Fibroblast of lung (primary cell): ENCODE results near the gene GUK1. TPM values are rescaled to one million over a fixed set of nuclear protein-coding genes. Genes with fewer than 3 reads are reported as not detected.

Experiments
- DNase-seq, 2 donors: peaks; one replicate each; pipeline versions ENCODE4 v3.0.0 to v3.0.0-alpha.2; 2010; ENCODE audit warnings: low read depth in 2 of 2
- H2AFZ ChIP-seq: 2 replicates; pipeline ENCODE4 v1.5.1; 2012; ENCODE audit warnings: low read length, control low read depth, inconsistent platforms
- H3K27ac ChIP-seq: 2 replicates; pipeline ENCODE4 v1.5.1; 2011; ENCODE audit warnings: low read length, control low read depth; ENCODE audit not compliant: insufficient read depth
- H3K27me3 ChIP-seq: 2 replicates; pipeline ENCODE4 v1.5.1; 2011; ENCODE audit warnings: mild to moderate bottlenecking, low read length; ENCODE audit not compliant: control insufficient read depth, insufficient read depth
- H3K36me3 ChIP-seq: 2 replicates; pipeline ENCODE4 v1.5.1; 2011; ENCODE audit warnings: low read length; ENCODE audit not compliant: control insufficient read depth, insufficient read depth
- H3K4me1 ChIP-seq: 2 replicates; pipeline ENCODE4 v1.5.1; 2011; ENCODE audit warnings: low read length; ENCODE audit not compliant: control insufficient read depth, insufficient read depth; ENCODE audit errors: extremely low read depth
- H3K4me2 ChIP-seq: 2 replicates; pipeline ENCODE4 v1.5.1; 2011; ENCODE audit warnings: low read length, control low read depth; ENCODE audit not compliant: insufficient read depth; ENCODE audit errors: extremely low read depth
- H3K4me3 ChIP-seq, 4 experiments: fragments of 200-600 bp in 1 of 4; sonication (generic) in 1 of 4; replicated peaks in 1 of 4; 2 replicates each; pipeline ENCODE4 v1.5.1; 2011 to 2016; ENCODE audit warnings: low read length in 4 of 4, low read depth in 3 of 4, mild to moderate bottlenecking in 3 of 4, control low read depth in 2 of 4, inconsistent platforms in 1 of 4, mixed read lengths in 1 of 4; ENCODE audit not compliant: insufficient read depth in 1 of 4; ENCODE audit errors: control extremely low read depth in 1 of 4
- H3K79me2 ChIP-seq: 2 replicates; pipeline ENCODE4 v1.5.1; 2012; ENCODE audit warnings: mild to moderate bottlenecking, low read length, inconsistent platforms; ENCODE audit not compliant: control insufficient read depth, insufficient read depth
- H3K9ac ChIP-seq: 2 replicates; pipeline ENCODE4 v1.5.1; 2011; ENCODE audit warnings: mild to moderate bottlenecking, low read length, control low read depth; ENCODE audit not compliant: insufficient read depth
- H3K9me3 ChIP-seq: 2 replicates; pipeline ENCODE4 v1.5.1; 2012; ENCODE audit warnings: low read depth, low read length; ENCODE audit not compliant: control insufficient read depth, insufficient read depth
- H4K20me1 ChIP-seq: 2 replicates; pipeline ENCODE4 v1.5.1; 2011; ENCODE audit warnings: low read length; ENCODE audit not compliant: control insufficient read depth, insufficient read depth; ENCODE audit errors: extremely low read depth
- EZH2 ChIP-seq: IDR thresholded peaks from 2 replicates; pipeline ENCODE4 v1.5.1; 2012; ENCODE audit warnings: low read length, control low read depth, mild to moderate bottlenecking; ENCODE audit errors: missing control alignments
- polyA plus RNA-seq, 2 donors: library from polyadenylated mRNA; depleted of rRNA in 1 of 2; stranded (reverse) in 1 of 2; unstranded in 1 of 2; fragments of >200 nt; gene quantifications; 2 replicates each; pipeline ENCODE4 v1.2.1, GENCODE V29; 2011 to 2012; ENCODE audit warnings: missing spikeins in 1 of 2
- total RNA-seq: library from RNA; depleted of rRNA; stranded (reverse); fragments of >200 nt; gene quantifications from 2 replicates; pipeline ENCODE4 v1.2.1, GENCODE V29; 2014
- TF ChIP-seq, protein P1 (sequence below), 2 donors: IDR thresholded peaks in 1 of 2; conservative IDR thresholded peaks in 1 of 2; 1 replicate in 1 of 2; 2 replicates in 1 of 2; pipeline ENCODE4 v1.5.1; 2011 to 2012; ENCODE audit warnings: low read length in 2 of 2, control low read depth in 1 of 2, inconsistent platforms in 1 of 2, low read depth in 1 of 2, mild to moderate bottlenecking in 1 of 2

The GUK1 gene
- total and polyA plus RNA-seq, 2 donors (not counting 1 experiment from before 2014, with no cell fraction given), result 217 to 479 TPM

- Histone ChIP-seq H3K9me3 (no peaks in the 10 kb centered on the region), H3K4me2 (no peak overlapping the region), H3K27ac (no peak overlapping the region), H3K27me3 (no peaks in the 10 kb centered on the region), H3K4me1 (peaks cover 3% of the 10 kb centered on the region), H3K36me3 (no peaks in the 10 kb centered on the region), H2AFZ (no peak overlapping the region), H3K4me3 (no peak overlapping the region), H4K20me1 (no peaks in the 10 kb centered on the region), H3K79me2 (no peaks in the 10 kb centered on the region), H3K9ac (no peak overlapping the region)
- TF ChIP-seq EZH2, result no peak
- TF ChIP-seq, protein P1, sequence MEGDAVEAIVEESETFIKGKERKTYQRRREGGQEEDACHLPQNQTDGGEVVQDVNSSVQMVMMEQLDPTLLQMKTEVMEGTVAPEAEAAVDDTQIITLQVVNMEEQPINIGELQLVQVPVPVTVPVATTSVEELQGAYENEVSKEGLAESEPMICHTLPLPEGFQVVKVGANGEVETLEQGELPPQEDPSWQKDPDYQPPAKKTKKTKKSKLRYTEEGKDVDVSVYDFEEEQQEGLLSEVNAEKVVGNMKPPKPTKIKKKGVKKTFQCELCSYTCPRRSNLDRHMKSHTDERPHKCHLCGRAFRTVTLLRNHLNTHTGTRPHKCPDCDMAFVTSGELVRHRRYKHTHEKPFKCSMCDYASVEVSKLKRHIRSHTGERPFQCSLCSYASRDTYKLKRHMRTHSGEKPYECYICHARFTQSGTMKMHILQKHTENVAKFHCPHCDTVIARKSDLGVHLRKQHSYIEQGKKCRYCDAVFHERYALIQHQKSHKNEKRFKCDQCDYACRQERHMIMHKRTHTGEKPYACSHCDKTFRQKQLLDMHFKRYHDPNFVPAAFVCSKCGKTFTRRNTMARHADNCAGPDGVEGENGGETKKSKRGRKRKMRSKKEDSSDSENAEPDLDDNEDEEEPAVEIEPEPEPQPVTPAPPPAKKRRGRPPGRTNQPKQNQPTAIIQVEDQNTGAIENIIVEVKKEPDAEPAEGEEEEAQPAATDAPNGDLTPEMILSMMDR (conservative IDR thresholded peaks at IDR 0.05 in 1 of 2, IDR thresholded peaks at IDR 0.05 in 1 of 2; ENCODE audit: low read depth in 1 of 2, low read length in 2 of 2), result no peak
- no peak for DNase-seq
Measured at GRCh38 chr1:228158151-228159007, 18.3 kb downstream of the GUK1 start.

DNA sequence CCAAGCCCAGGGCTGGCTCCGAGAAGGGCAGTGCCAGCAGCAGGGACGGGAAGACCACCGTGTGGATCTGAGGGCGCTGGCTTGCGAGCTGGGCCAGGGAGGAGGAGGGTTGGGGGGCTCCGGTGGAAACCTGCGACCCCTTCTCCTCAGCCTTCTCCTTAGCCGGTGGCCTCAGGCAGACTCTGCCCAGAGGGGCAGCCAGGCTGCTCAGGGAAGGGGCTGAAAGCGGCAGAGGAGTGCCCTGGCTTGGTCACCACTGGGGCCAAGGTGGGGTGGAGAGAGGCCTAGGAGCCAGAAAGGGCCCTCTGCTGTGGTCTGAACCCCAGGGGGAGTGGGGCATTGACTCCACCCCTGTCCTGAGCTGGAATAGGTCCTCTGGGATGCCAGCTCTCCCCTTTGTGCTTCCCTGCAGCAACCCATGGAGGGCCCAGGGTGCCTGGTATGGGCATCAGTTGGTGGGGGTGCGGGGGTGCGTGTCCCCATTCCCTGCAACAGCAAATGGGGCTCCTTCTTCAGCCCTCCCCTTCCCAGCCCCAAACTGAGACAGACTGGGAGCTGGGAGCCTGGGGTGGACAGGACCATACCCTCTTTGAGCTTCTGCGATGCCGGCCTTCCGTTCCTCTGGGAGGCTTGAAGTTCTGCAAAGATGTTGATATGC is 19.1 kb downstream of the GUK1 start:
- Histone ChIP-seq H3K4me2 (no peak overlapping the region), H3K9me3 (no peaks in the 10 kb centered on the region), H3K79me2 (no peaks in the 10 kb centered on the region), H3K4me1 (peaks cover 3% of the 10 kb centered on the region), H3K9ac (no peak overlapping the region), H4K20me1 (no peaks in the 10 kb centered on the region), H3K36me3 (no peaks in the 10 kb centered on the region), H2AFZ (no peak overlapping the region), H3K27ac (no peak overlapping the region), H3K4me3 (no peak overlapping the region), H3K27me3 (no peaks in the 10 kb centered on the region)
- no peak for DNase-seq
- TF ChIP-seq, protein P1 (conservative IDR thresholded peaks at IDR 0.05 in 1 of 2, IDR thresholded peaks at IDR 0.05 in 1 of 2; ENCODE audit: low read depth in 1 of 2, low read length in 2 of 2), result no peak
- no peak for TF ChIP-seq EZH2

DNA sequence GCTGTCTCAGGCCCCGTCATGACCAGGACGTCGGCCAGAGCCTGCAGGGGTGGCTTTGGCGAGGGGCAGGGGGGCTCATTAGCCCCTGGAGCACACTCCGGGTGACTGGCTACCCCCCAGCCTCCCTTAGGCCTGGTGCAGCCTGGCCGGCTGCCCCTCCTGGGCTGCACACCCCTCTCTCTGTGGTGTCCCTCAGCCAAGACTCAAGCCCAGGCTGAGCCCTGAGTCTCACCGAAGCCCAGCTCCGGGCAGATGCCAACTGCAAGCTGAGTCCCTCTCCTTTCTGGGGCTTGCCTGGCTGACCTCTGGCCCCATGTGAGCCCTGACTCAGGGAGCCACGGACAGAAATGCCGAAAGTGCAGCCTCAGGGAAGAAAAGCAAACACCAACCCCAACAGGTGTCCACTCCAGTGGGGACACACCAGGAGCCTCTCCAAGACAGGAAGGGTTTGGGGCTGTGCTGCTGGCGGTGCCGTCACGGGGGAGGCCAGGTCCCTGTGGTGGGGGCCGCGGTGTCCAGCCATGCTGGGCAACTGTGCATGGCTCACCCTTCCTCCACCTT is 20.2 kb downstream of the GUK1 start:
- Histone ChIP-seq H3K4me3 (no peak overlapping the region), H4K20me1 (no peaks in the 10 kb centered on the region), H2AFZ (no peak overlapping the region), H3K4me2 (no peak overlapping the region), H3K27ac (no peak overlapping the region), H3K27me3 (no peaks in the 10 kb centered on the region), H3K79me2 (no peaks in the 10 kb centered on the region), H3K4me1 (peaks cover 3% of the 10 kb centered on the region), H3K36me3 (no peaks in the 10 kb centered on the region), H3K9me3 (no peaks in the 10 kb centered on the region), H3K9ac (no peak overlapping the region)
- DNase-seq, result no peak
- no peak for TF ChIP-seq EZH2
- TF ChIP-seq, protein P1 (conservative IDR thresholded peaks at IDR 0.05 in 1 of 2, IDR thresholded peaks at IDR 0.05 in 1 of 2; ENCODE audit: low read depth in 1 of 2, low read length in 2 of 2), result no peak
